ENCODE measurements around the gene SYS1. TPM values are rescaled to one million over a fixed set of nuclear protein-coding genes. Genes with fewer than 3 reads are reported as not detected.
"Not testable (repeated sequence)": the region's sequence is repeated elsewhere in the genome, so short reads cannot be mapped to it uniquely, and the experiment has no call there.

Gene SYS1
- polyA plus RNA-seq, 2 donors = 8.4 to 16.5 TPM

DNA sequence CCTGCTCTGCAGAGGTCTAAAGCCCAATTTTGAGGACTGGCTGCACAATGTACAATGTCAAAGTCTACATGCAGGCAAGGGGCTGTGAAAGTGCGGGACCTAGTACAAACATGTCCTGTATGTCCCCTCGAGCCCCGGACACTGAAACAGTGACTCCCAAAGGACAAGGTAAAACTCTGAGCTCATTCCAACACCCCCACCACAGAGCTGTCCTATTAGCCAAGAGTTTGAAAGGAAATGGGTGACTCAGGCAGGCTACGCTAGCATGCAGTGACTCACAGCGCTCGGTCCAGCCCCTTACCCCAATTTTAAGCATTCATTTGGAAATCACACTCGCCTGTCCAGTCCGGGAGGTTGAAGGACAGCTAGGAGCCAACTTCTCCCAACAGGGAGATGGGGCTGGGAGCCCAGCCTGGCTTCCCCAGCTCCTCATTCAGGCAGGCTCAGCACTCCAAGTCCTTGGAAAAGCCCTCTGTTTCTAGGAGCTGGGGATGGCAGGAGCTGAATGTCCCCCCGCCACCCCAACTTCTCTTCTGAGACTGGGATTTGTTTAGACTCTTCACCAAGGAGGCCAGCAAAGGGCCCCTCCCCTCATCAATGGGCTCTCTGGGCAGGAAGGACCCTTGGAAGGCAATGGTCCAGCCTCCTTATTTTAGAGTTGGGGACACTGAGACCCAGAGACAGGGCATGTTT, 18.6 kb upstream of the SYS1 start:
- Histone ChIP-seq H3K36me3 (ENCODE audit: control insufficient read depth in 2 of 2, insufficient read depth in 2 of 2, low read length in 1 of 2) (peaks cover 0 to 4% of the 10 kb centered on the region in 2 donors), H3K27me3 (ENCODE audit: control insufficient read depth in 1 of 2, insufficient read depth in 2 of 2, low read length in 2 of 2) (no peaks in the 10 kb centered on the region), H3K27ac (ENCODE audit: low read depth in 2 of 2, low read length in 1 of 2) (peak overlapping the region; percentile 83 to 98), H3K4me1 (ENCODE audit: control insufficient read depth in 2 of 2, insufficient read depth in 2 of 2, low read length in 1 of 2) (peaks cover 10 to 28% of the 10 kb centered on the region in 2 donors), H3K9me3 (ENCODE audit: control insufficient read depth in 2 of 2, insufficient read depth in 1 of 2, low read depth in 1 of 2, low read length in 1 of 2) (no peaks in the 10 kb centered on the region), H3K4me3 (ENCODE audit: low read depth in 1 of 2, low read length in 2 of 2) (peak overlapping the region in 1 of 2 donors; percentile 86)
- 24 to 34% methylated on average over 9 of the region's 9 CpGs for WGBS, 2 donors

DNA sequence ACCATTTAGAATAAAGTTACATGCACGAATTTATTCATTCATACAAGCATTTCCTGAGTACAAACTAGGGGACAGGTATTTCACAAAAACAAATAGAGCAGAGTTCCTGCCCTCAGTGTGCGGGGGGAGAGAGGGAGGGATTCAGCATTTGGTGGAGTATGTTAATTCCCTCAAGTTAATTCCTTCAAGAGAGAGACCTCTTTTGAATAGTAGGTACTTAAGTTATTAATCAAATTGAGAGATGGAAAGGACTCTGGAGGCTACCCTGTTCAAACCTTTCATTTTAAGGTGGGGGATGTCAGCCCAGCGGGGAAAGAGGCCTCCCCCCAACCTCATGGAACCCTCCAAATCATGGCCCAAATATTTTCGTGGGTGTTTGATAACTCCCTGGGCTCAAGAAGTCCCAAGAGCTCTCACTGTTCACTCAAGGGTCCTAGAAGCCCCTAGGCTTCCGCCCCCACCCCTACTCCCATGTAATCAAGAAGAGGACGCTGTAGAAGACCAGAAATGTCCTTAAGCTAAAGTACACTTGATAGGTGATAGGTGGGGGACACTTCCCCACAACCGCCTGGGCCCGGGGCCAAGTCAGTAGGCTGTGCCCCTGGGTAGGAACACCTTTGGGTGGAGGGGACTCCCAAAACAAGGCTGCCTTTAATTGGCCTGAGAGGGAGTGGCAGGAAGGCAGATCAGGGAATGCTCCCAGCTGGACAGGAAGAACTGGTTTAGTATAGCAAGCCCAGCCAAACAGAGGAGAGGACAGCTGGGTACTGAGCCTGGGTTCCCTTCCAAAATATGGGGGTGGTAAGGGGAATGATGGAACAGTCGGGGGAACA, 17.6 kb upstream of the SYS1 start:
- no peaks in the 10 kb centered on the region for H3K36me3 ChIP-seq (ENCODE audit: control insufficient read depth in 2 of 2, insufficient read depth in 2 of 2, low read length in 1 of 2)
- WGBS, 2 donors = 47% methylated on average over 9 of the region's 9 CpGs
- H3K4me1 ChIP-seq (ENCODE audit: control insufficient read depth in 2 of 2, insufficient read depth in 2 of 2, low read length in 1 of 2) = peaks cover 9 to 25% of the 10 kb centered on the region in 2 donors
- peak overlapping the region; percentile 89 to 98 for H3K27ac ChIP-seq (ENCODE audit: low read depth in 2 of 2, low read length in 1 of 2)
- H3K4me3 ChIP-seq (ENCODE audit: low read depth in 1 of 2, low read length in 2 of 2) = peak overlapping the region; percentile 77 to 86
- no peaks in the 10 kb centered on the region for H3K27me3 ChIP-seq (ENCODE audit: control insufficient read depth in 1 of 2, insufficient read depth in 2 of 2, low read length in 2 of 2)
- H3K9me3 ChIP-seq (ENCODE audit: control insufficient read depth in 2 of 2, insufficient read depth in 1 of 2, low read depth in 1 of 2, low read length in 1 of 2) = no peaks in the 10 kb centered on the region

GRCh38 chr20:45346291-45346718, 16.7 kb upstream of the SYS1 start:
- peak overlapping the region; percentile 77 to 86 for H3K4me3 ChIP-seq (ENCODE audit: low read depth in 1 of 2, low read length in 2 of 2)
- peaks cover 8 to 22% of the 10 kb centered on the region in 2 donors for H3K4me1 ChIP-seq (ENCODE audit: control insufficient read depth in 2 of 2, insufficient read depth in 2 of 2, low read length in 1 of 2)
- H3K36me3 ChIP-seq (ENCODE audit: control insufficient read depth in 2 of 2, insufficient read depth in 2 of 2, low read length in 1 of 2) = no peaks in the 10 kb centered on the region
- H3K27me3 ChIP-seq (ENCODE audit: control insufficient read depth in 1 of 2, insufficient read depth in 2 of 2, low read length in 2 of 2) = no peaks in the 10 kb centered on the region
- 33 to 35% methylated on average over 3 of the region's 3 CpGs for WGBS, 2 donors
- H3K9me3 ChIP-seq (ENCODE audit: control insufficient read depth in 2 of 2, insufficient read depth in 1 of 2, low read depth in 1 of 2, low read length in 1 of 2) = no peaks in the 10 kb centered on the region
- H3K27ac ChIP-seq (ENCODE audit: low read depth in 2 of 2, low read length in 1 of 2) = peak overlapping the region; percentile 89 to 98

GRCh38 chr20:45346851-45347250, 16.1 kb upstream of the SYS1 start:
- Histone ChIP-seq H3K4me1 (ENCODE audit: control insufficient read depth in 2 of 2, insufficient read depth in 2 of 2, low read length in 1 of 2) (peaks cover 5 to 18% of the 10 kb centered on the region in 2 donors), H3K4me3 (ENCODE audit: low read depth in 1 of 2, low read length in 2 of 2) (peak overlapping the region; percentile 77 to 86), H3K27me3 (ENCODE audit: control insufficient read depth in 1 of 2, insufficient read depth in 2 of 2, low read length in 2 of 2) (no peaks in the 10 kb centered on the region), H3K9me3 (ENCODE audit: control insufficient read depth in 2 of 2, insufficient read depth in 1 of 2, low read depth in 1 of 2, low read length in 1 of 2) (no peaks in the 10 kb centered on the region), H3K36me3 (ENCODE audit: control insufficient read depth in 2 of 2, insufficient read depth in 2 of 2, low read length in 1 of 2) (no peaks in the 10 kb centered on the region), H3K27ac (ENCODE audit: low read depth in 2 of 2, low read length in 1 of 2) (peak overlapping the region; percentile 89 to 98)
- WGBS, 2 donors = 36 to 38% methylated on average over 5 of the region's 5 CpGs

DNA sequence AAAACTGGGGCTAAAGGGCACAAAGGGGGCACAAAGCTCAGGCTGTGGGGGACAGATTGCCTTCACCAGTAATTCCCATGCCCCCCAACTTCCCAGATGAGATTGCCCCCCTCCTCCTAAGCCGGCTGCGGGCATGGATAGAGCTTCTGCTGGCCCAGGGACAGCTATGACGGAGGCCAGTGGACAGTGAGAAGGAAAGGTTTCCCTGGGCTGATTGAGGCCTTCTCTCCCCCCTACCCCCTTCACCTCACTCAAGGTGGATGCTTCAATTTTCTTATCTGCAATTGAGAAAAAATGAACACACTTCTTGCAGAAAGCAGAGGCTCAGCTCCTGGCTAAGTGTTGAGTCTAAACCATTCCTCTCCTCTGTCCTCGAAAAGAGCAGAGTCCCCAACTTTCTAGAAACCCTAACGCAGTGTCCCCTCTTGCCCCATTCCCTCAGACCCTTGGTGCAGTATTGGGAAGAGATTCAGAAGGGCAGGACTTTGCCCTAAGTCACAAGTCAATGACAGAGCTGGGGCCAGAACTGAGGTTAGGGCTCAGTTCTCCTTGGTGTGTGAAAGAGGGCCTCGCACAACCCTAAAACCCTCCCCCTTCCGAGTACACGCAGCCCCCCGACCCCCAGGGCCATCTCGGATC, 15.5 kb upstream of the SYS1 start:
- WGBS, 2 donors = 15 to 19% methylated on average over 10 of the region's 10 CpGs
- H3K27ac ChIP-seq (ENCODE audit: low read depth in 2 of 2, low read length in 1 of 2) = peak overlapping the region; percentile 89 to 98

GRCh38 chr20:45347936-45348778, 14.8 kb upstream of the SYS1 start, which contains the start of gene SDC4:
Gene SDC4, minus strand, starts transcription at chr20:45348424. Its CDS starts 40 bp downstream, at chr20:45348384.
- no peaks in the 10 kb centered on the region for H3K36me3 ChIP-seq (ENCODE audit: control insufficient read depth in 2 of 2, insufficient read depth in 2 of 2, low read length in 1 of 2)
- WGBS, 2 donors = 1% methylated on average over 54 to 77 of the region's 77 CpGs
- peaks cover 2 to 10% of the 10 kb centered on the region in 2 donors for H3K4me1 ChIP-seq (ENCODE audit: control insufficient read depth in 2 of 2, insufficient read depth in 2 of 2, low read length in 1 of 2)
- H3K27ac ChIP-seq (ENCODE audit: low read depth in 2 of 2, low read length in 1 of 2) = peak within 1 kb of the TSS; percentile 89 to 98
- no peaks in the 10 kb centered on the region for H3K27me3 ChIP-seq (ENCODE audit: control insufficient read depth in 1 of 2, insufficient read depth in 2 of 2, low read length in 2 of 2)
- H3K9me3 ChIP-seq (ENCODE audit: control insufficient read depth in 2 of 2, insufficient read depth in 1 of 2, low read depth in 1 of 2, low read length in 1 of 2) = no peaks in the 10 kb centered on the region
- H3K4me3 ChIP-seq (ENCODE audit: low read depth in 1 of 2, low read length in 2 of 2) = peak within 1 kb of the TSS; percentile 77 to 86

More for the DNA sequence above, 15.5 kb upstream of the SYS1 start:
- peak overlapping the region; percentile 77 to 86 for H3K4me3 ChIP-seq (ENCODE audit: low read depth in 1 of 2, low read length in 2 of 2)
- no peaks in the 10 kb centered on the region for H3K9me3 ChIP-seq (ENCODE audit: control insufficient read depth in 2 of 2, insufficient read depth in 1 of 2, low read depth in 1 of 2, low read length in 1 of 2)
- no peaks in the 10 kb centered on the region for H3K36me3 ChIP-seq (ENCODE audit: control insufficient read depth in 2 of 2, insufficient read depth in 2 of 2, low read length in 1 of 2)
- H3K27me3 ChIP-seq (ENCODE audit: control insufficient read depth in 1 of 2, insufficient read depth in 2 of 2, low read length in 2 of 2) = no peaks in the 10 kb centered on the region
- peaks cover 2 to 14% of the 10 kb centered on the region in 2 donors for H3K4me1 ChIP-seq (ENCODE audit: control insufficient read depth in 2 of 2, insufficient read depth in 2 of 2, low read length in 1 of 2)

GRCh38 chr20:45350217-45350616, 12.7 kb upstream of the SYS1 start:
- WGBS, 2 donors = 37 to 59% methylated on average over 1 of the region's 1 CpG

DNA sequence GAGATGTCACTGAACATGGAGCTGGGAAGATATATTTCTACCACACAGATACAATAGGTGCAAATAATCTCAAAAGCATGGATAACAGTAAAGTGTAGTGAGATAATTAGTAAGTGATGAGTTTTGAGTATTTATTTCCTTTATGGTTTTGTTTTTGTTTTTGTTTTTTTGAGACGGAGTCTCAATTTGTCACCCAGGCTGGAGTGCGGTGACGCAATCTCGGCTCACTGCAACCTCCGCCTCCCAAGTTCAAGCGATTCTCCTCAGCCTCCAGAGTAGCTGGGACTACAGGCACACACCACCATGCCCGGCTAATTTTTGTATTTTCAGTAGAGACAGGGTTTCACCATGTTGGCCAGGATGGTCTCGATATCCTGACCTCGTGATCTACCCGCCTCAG, 12.2 kb upstream of the SYS1 start:
- not testable (repeated sequence) for H3K27ac ChIP-seq (ENCODE audit: low read depth in 2 of 2, low read length in 1 of 2); H3K27me3 ChIP-seq (ENCODE audit: control insufficient read depth in 1 of 2, insufficient read depth in 2 of 2, low read length in 2 of 2); H3K9me3 ChIP-seq (ENCODE audit: control insufficient read depth in 2 of 2, insufficient read depth in 1 of 2, low read depth in 1 of 2, low read length in 1 of 2); H3K36me3 ChIP-seq (ENCODE audit: control insufficient read depth in 2 of 2, insufficient read depth in 2 of 2, low read length in 1 of 2); H3K4me3 ChIP-seq (ENCODE audit: low read depth in 1 of 2, low read length in 2 of 2); H3K4me1 ChIP-seq (ENCODE audit: control insufficient read depth in 2 of 2, insufficient read depth in 2 of 2, low read length in 1 of 2)
- WGBS, 2 donors = 93 to 96% methylated on average over 10 of the region's 10 CpGs

More at GRCh38 chr20:45350217-45350616, 12.7 kb upstream of the SYS1 start:
- Histone ChIP-seq H3K4me3 (ENCODE audit: low read depth in 1 of 2, low read length in 2 of 2) (no peak overlapping the region), H3K9me3 (ENCODE audit: control insufficient read depth in 2 of 2, insufficient read depth in 1 of 2, low read depth in 1 of 2, low read length in 1 of 2) (no peaks in the 10 kb centered on the region), H3K27ac (ENCODE audit: low read depth in 2 of 2, low read length in 1 of 2) (no peak overlapping the region), H3K4me1 (ENCODE audit: control insufficient read depth in 2 of 2, insufficient read depth in 2 of 2, low read length in 1 of 2) (peaks cover 0 to 2% of the 10 kb centered on the region in 2 donors), H3K36me3 (ENCODE audit: control insufficient read depth in 2 of 2, insufficient read depth in 2 of 2, low read length in 1 of 2) (no peaks in the 10 kb centered on the region), H3K27me3 (ENCODE audit: control insufficient read depth in 1 of 2, insufficient read depth in 2 of 2, low read length in 2 of 2) (no peaks in the 10 kb centered on the region)

DNA sequence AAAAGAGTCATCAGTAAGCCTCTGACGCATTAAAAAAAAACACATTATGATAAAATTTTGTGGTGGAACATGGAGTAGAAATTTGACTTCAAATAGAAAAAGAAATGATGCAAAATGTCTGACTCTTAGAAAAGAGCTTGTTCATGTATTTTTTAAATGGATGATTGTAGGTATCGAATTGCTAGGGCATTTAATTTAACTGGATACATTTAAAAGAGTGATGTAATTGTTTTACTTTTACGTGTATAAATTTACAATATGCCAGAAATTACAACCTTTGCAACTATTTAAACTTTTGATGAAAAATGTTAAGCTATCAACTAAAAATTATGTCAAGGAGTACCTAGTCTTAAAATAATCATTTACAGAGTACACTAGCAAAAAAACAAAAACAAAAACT, 10.2 kb upstream of the SYS1 start:
- no peaks in the 10 kb centered on the region for H3K9me3 ChIP-seq (ENCODE audit: control insufficient read depth in 2 of 2, insufficient read depth in 1 of 2, low read depth in 1 of 2, low read length in 1 of 2)
- H3K27me3 ChIP-seq (ENCODE audit: control insufficient read depth in 1 of 2, insufficient read depth in 2 of 2, low read length in 2 of 2) = no peaks in the 10 kb centered on the region
- no peaks in the 10 kb centered on the region for H3K36me3 ChIP-seq (ENCODE audit: control insufficient read depth in 2 of 2, insufficient read depth in 2 of 2, low read length in 1 of 2)
- H3K4me1 ChIP-seq (ENCODE audit: control insufficient read depth in 2 of 2, insufficient read depth in 2 of 2, low read length in 1 of 2) = peaks cover 0 to 3% of the 10 kb centered on the region in 2 donors
- no peak overlapping the region for H3K27ac ChIP-seq (ENCODE audit: low read depth in 2 of 2, low read length in 1 of 2)
- no peak overlapping the region for H3K4me3 ChIP-seq (ENCODE audit: low read depth in 1 of 2, low read length in 2 of 2)
- WGBS, 2 donors = 84 to 88% methylated on average over 3 of the region's 3 CpGs
